HFFc6 (cell line): Measurements from ENCODE around the gene GPR176. TPM values are rescaled to one million over a fixed set of nuclear protein-coding genes. Genes with fewer than 3 reads are reported as not detected.
A peak's percentile ranks its signal among the peaks of the same experiment; 100 is the strongest.

ENCODE experiments used
- DNase-seq: peaks from one replicate; pipeline ENCODE4 v3.0.0-alpha.2; 2018
- H3K27ac Mint-ChIP-seq: 2 replicates; pipeline ENCODE4 v1.8.0; 2020; ENCODE audit warnings: mild to moderate bottlenecking, mixed read lengths
- H3K27me3 Mint-ChIP-seq: 2 replicates; pipeline ENCODE4 v1.8.0; 2021; ENCODE audit warnings: mild to moderate bottlenecking, moderate library complexity, mixed read lengths; ENCODE audit not compliant: insufficient read depth
- H3K36me3 Mint-ChIP-seq: 2 replicates; pipeline ENCODE4 v1.8.0; 2021; ENCODE audit warnings: low read depth, mixed read lengths
- H3K4me1 Mint-ChIP-seq: 2 replicates; pipeline ENCODE4 v1.8.0; 2020; ENCODE audit warnings: low read depth, mixed read lengths
- H3K4me3 Mint-ChIP-seq: 2 replicates; pipeline ENCODE4 v1.8.0; 2020; ENCODE audit warnings: mild to moderate bottlenecking, moderate library complexity, mixed read lengths
- H3K9me3 Mint-ChIP-seq: 2 replicates; pipeline ENCODE4 v1.8.0; 2020; ENCODE audit warnings: mild to moderate bottlenecking, mixed read lengths
- CTCF ChIP-seq: fragments of 200-600 bp; sonication (generic); IDR thresholded peaks from 2 replicates; pipeline ENCODE4 v1.5.0; 2021; ENCODE audit warnings: antibody characterized with exemption, mild to moderate bottlenecking
- total RNA-seq, 6 experiments: library from RNA; stranded (reverse); fragmentation: NEBNext Ultra II Directional; extraction: Animal tissue kit (Norgen Biotek cat#: 25700); gene quantifications; 2 replicates in 1 of 6; 3 replicates in 5 of 6; pipeline ENCODE4 v1.2.3, GENCODE V29; 2021

Gene GPR176
- total RNA-seq, 6 experiments from 2014 or later = 151 to 193 (median 169) TPM

GRCh38 chr15:39798382-39798781, 121.7 kb downstream of the GPR176 start:
- no peak for DNase-seq
- Mint-ChIP-seq H3K27ac (peak overlapping the region; percentile 33; the same call in 1 of the 2 replicates), H3K4me1 (peaks cover 30% of the 10 kb centered on the region; the same call in 1 of the 2 replicates)

GRCh38 chr15:39797407-39797806, 122.7 kb downstream of the GPR176 start:
- TF ChIP-seq CTCF = no peak
- DNase-seq = no peak
- peaks cover 55% of the 10 kb centered on the region for H3K36me3 Mint-ChIP-seq
- H3K4me1 Mint-ChIP-seq = peaks cover 38% of the 10 kb centered on the region
- no peak overlapping the region for H3K27ac Mint-ChIP-seq
- H3K4me3 Mint-ChIP-seq = no peak overlapping the region
- H3K27me3 Mint-ChIP-seq = peaks cover 13% of the 10 kb centered on the region
- no peaks in the 10 kb centered on the region for H3K9me3 Mint-ChIP-seq

More at GRCh38 chr15:39798382-39798781, 121.7 kb downstream of the GPR176 start:
- Mint-ChIP-seq H3K27me3 (peaks cover 12% of the 10 kb centered on the region), H3K4me3 (no peak overlapping the region), H3K9me3 (no peaks in the 10 kb centered on the region), H3K36me3 (peaks cover 52% of the 10 kb centered on the region)
- TF ChIP-seq CTCF = no peak

- H3K4me3 Mint-ChIP-seq = no peak overlapping the region
- no peak overlapping the region for H3K27ac Mint-ChIP-seq
- no peaks in the 10 kb centered on the region for H3K9me3 Mint-ChIP-seq
- peaks cover 49% of the 10 kb centered on the region for H3K36me3 Mint-ChIP-seq
- peaks cover 46% of the 10 kb centered on the region for H3K4me1 Mint-ChIP-seq
- DNase-seq = no peak
- TF ChIP-seq CTCF = no peak
- H3K27me3 Mint-ChIP-seq = peaks cover 14% of the 10 kb centered on the region
Observed at GRCh38 chr15:39796601-39797000, 123.5 kb downstream of the GPR176 start.

- Mint-ChIP-seq H3K27ac (no peak overlapping the region), H3K27me3 (peaks cover 15% of the 10 kb centered on the region), H3K9me3 (no peaks in the 10 kb centered on the region), H3K36me3 (peaks cover 38% of the 10 kb centered on the region), H3K4me3 (peak overlapping the region; percentile 7; the same call in 1 of the 2 replicates), H3K4me1 (peaks cover 46% of the 10 kb centered on the region)
- no peak for TF ChIP-seq CTCF
- no peak for DNase-seq
Observed at GRCh38 chr15:39795486-39795885, 124.6 kb downstream of the GPR176 start.

- H3K36me3 Mint-ChIP-seq = peaks cover 33% of the 10 kb centered on the region
- TF ChIP-seq CTCF = no peak
- H3K27ac Mint-ChIP-seq = no peak overlapping the region
- no peaks in the 10 kb centered on the region for H3K9me3 Mint-ChIP-seq
- H3K27me3 Mint-ChIP-seq = peaks cover 15% of the 10 kb centered on the region
- H3K4me3 Mint-ChIP-seq = no peak overlapping the region
- DNase-seq = no peak
- H3K4me1 Mint-ChIP-seq = peaks cover 50% of the 10 kb centered on the region
Observed at GRCh38 chr15:39794954-39795353, 125.1 kb downstream of the GPR176 start.

GRCh38 chr15:39793923-39794322, 126.1 kb downstream of the GPR176 start:
- no peak overlapping the region for H3K4me3 Mint-ChIP-seq
- H3K27me3 Mint-ChIP-seq = peaks cover 13% of the 10 kb centered on the region
- H3K27ac Mint-ChIP-seq = peak overlapping the region; percentile 40; the same call in 1 of the 2 replicates
- no peaks in the 10 kb centered on the region for H3K9me3 Mint-ChIP-seq
- DNase-seq = no peak
- peaks cover 22% of the 10 kb centered on the region for H3K36me3 Mint-ChIP-seq
- peaks cover 60% of the 10 kb centered on the region for H3K4me1 Mint-ChIP-seq
- no peak for TF ChIP-seq CTCF
